GM18498 (cell line): ENCODE results near the gene WDR83.
"Not testable (repeated sequence)": the region's sequence is repeated elsewhere in the genome, so short reads cannot be mapped to it uniquely, and the experiment has no call there.

Experiments used
- ATAC-seq: cut with Tn5 transposase; IDR thresholded peaks from one replicate; pipeline ENCODE4 v1.9.1; 2021; ENCODE audit warnings: mild to moderate bottlenecking, moderate library complexity; ENCODE audit not compliant: unreplicated experiment

WDR83 gene

DNA sequence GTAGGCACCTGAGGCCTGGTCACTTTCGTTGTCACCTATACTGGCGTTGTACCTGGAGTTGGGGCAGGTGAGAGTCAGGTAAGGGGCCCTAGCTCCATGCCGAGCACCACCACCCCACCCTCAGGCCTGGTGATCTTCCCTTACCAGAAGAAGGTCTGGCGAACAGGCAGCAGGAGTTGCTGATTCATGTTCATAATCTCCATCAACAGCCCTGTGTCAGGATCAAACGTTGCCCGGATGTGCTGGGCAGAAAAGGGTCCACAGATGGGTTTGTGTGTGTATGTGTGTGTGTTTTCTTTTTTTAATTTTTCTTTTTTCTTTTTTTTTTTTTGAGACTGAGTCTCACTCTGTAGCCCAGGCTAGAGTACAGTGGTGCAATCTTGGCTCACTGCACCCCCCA lies 14.4 kb upstream of the WDR83 start:
- ATAC-seq: no peak

DNA sequence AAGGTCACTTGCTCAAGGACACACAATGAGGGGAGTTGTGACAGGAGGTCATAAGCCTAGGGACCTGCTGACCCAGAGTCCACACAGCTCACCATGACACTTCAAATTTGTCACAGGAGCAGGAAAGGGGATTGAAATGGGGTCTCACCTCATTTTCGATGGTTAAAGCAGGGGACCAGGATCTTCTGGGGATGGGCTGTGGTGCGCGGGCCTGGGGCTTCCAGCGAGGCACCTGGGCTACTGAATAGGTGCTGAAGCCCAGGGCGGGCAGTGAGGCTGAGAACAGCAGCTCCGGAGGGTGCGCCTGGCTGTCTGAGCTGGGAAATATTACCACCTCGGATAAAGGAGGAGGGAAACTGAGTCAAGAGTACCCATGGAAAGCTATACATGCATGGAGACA lies 11.1 kb upstream of the WDR83 start:
- ATAC-seq: no peak

DNA sequence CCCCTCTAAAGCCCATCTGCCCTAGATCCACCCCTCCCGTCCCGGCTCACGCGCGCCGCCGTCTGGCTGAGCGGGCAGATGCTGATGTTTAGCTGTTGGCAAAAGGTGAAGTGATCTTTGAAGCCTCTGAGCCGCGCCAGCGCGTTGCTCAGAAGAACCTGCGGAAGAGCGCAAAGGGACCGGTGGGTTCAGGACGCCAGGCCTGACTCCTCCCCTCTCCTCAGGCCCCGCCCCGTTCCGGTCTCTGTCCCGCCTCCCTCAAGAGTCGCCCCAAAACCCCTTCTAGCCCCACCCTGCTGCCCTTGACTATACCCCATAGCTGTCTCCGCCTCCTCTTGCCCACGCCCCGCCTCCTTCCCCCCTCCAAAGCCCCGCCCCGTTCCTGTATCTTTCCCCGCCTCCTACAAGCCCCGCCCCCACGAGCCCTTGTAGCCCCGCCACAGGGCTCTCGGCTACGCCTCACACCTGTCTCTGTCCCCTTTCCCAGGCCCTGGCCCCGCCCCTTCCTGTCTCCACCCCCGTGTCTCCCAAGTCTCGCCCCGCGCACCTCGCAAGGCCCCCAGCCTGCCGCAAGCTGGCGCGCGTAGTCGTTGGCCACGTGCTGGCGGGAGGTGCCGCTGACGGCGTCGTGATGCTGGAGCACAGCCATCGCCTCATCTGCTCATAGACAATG lies 9.6 kb upstream of the WDR83 start:
- no peak for ATAC-seq

DNA sequence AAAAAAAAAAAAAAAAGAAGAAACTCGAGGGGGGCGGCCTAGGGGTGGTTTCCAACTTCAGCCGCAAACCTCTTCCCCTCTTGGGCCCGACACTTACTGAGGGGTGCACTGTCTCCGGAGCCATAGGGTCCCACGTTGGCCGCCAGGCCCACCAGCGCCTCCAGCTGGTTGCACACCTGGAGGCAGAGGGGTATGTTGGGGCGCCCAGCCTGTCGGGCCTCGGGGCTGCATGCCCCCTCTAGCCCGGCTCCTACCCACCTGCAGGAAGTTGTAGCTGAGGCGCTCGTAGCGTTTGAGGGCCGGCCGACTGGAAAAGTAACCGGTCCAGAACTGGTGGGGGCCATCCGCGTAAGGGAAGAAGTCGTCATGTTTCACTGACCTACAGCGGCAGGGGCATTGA lies 8.6 kb upstream of the WDR83 start:
- no peak for ATAC-seq

DNA sequence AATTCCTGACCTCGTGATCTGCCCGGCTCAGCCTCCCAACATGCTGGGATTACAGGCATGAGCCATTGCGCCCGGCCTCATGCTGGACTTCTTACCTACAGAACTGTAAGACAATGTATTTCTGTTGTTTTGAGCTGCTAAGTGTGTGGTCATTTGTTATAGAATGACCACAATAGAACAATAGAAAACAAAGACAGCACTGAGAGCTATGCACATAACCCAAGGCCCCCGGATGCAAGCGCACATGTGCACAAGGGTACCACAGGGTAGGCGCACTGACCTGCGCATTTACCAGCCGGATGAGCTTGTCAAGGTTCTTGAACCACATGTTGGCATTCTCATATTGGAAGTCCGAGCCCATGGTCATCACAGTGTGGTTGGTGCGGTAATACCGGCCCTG lies 5.6 kb upstream of the WDR83 start:
- no peak for ATAC-seq

DNA sequence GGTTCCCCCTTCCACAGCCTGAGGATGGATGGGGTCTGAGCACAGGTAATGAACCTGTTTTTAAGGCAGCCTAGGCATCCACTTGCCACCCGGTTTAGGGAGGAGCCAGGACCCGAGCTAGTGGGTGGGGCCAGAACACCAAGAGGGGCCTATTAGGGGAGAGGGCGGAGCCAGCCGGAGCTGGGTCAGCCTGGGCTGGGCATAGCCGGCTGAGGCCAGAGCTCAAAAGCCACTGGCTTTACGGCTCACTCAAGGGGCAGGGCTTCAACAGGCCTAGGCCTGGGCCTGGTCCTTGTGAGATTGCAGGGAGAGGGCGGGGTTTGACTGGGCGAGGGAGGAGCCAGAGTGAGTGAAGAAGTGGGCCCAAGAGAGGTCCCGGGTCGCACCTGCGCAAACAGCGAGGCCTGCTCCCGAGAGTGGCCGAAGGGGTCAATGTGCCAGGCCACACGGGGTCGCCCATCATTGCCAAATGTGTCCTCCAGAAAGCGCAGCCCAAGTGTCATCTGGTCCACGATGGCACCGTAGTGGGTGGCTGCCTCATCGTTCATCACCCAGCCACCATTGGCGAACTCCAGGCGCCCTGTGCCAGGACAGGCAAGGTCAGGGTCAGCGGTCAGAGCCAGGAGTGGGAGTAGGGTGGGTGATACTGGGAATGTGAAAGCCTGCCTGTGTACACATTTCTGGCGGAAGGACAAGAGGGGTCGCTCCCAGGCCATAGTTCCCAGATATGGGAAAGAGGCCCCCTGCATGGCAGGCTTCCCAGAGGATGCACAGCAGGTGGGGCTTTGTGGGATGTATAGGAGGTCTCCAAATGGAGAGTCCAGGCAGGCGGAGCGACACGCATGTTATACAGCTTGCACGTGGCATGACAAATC lies 2.0 kb upstream of the WDR83 start:
- ATAC-seq: no peak

DNA sequence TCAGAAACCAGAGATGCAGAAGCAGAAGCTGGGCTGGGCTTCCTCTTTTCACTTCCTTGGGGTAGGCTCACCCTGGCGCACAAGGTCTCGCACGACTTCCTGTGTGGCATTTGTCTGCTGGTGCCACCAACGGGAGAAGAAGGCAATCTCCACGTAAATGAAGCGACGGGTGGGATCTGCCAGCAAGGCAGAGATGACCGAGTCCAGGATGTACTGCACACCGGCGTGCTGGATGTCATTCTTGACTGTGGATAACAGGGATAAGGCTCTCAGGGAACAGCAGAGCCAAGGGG lies 1.4 kb upstream of the WDR83 start:
- ATAC-seq: peak; percentile 38

DNA sequence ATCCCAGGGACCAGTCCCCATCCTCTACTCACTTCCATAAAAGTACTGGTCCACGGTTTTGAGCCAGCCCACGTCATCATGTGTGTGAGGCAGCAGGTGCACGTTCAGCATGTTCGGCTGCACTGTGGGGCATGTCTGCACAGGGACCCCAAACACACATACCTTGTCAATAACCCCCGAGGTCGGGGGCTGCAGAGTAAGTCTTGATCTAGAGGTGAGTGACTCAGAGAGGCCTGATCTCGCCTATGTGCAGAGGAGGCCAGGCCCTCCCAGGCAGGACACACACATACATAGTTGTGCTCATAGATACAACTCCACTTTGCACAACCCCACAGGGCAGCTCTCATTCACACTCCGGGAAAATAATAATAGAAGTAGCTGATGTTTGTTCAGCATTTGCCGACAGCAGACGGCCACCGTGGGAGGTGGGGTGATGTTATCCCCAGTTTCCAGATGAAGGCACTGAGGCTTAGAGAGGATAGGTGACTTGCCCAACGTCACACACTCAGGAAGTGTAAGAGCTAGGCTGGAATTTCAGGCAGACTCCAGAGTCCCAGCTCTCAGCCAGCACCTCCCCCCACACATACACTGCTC lies 839 bp upstream of the WDR83 start:
- ATAC-seq: no peak

DNA sequence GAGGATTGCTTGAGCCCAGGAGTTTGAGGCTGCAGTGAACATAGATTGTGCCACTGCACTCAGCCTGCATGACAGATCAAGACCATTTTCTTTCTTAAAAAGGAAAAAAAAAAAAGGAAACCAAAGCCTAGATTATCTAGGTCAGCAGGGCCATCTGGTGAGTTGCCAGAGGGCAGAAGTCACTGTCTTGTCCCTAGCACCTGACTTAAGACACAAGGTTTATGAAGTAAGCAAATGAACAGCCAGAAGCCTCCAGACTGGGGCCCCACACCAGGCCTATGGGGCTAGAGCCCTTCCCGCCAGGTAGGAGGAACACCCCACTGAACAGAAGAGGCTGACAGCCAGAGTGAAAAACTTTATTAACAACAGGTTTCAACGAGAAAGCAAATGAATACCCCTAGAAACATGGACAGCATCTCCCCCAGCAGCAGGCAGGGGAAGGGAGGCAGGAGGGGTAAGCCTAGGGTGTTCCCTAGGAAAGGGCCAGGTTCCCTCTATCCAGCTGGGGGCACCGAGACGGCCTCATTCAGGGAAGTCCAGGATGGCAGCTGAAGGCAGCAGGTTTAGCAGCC lies 1.2 kb downstream of the WDR83 start:
- ATAC-seq: no peak

DNA sequence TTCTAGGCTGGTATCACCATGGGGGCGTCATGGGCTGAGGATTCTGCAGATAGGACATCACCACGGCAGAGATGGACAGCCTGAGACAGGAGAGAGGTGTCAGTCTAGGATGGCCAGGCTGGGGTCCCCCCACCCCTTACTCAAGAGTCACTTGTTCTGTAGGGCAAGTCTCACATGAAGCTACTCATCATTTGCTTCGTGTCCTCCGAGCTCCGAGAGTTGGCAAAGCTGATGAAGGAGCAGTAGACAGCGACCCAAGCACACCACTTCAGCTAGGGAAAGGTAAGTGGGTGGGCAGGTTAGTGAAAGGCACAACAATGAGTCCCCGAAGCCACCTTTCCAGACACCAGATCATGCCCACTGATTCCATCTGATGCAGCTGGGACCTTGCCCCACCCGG lies 1.7 kb downstream of the WDR83 start:
- no peak for ATAC-seq

DNA sequence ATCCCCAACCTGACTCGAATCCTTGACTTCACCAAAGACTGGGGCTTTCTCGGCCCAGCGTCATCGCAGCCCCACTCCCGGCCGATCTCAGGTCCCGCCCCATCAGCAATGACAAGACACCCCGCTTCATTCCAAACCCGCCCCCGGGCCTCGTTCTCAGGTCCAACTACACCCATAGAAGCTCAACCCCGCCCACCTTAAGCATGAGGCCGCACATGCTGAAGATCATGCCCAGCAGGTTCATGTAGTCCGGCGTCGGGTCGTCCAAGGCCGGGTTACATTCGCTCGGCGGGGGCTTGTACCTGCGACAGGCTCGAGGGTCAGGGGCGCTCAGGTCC lies 2.3 kb downstream of the WDR83 start:
- peak; percentile 3 for ATAC-seq

DNA sequence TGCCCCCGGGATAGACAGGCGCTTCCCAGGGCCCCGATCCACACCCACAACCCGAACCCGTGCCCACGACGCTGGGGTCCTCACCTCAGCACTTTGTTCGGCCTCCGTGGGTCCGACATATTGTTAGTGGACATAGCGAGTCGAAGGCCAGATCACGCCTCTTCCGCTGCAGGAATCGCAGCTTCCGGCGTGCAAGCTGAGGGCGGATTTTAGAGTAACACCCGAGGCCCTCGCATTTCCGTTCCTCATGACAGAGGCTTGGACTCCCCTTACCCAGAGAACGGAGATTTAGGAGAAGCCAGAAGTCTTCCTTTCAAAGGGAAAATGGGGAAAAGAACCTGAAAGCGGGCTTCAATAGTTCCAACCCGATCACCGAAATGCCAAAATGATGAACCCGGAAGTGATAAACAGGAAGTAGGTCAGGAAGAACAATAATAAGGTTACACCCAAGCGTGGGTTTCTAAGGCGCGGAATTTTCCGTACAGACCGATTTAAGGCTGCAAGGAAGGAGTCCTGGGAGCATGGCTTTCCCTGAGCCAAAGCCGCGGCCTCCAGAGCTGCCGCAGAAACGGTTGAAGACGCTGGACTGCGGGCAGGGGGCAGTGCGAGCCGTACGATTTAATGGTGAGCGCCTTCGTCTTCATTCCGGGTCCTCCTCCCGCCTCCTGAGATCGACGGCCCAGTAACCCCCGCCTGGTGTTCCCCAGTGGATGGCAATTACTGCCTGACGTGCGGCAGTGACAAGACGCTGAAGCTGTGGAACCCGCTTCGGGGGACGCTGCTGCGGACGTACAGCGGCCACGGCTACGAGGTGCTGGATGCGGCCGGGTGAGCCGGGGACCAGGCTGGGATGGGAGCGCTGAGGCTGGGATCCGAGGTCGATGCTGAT lies 2.9 kb downstream of the WDR83 start:
- ATAC-seq: peak; percentile 31

DNA sequence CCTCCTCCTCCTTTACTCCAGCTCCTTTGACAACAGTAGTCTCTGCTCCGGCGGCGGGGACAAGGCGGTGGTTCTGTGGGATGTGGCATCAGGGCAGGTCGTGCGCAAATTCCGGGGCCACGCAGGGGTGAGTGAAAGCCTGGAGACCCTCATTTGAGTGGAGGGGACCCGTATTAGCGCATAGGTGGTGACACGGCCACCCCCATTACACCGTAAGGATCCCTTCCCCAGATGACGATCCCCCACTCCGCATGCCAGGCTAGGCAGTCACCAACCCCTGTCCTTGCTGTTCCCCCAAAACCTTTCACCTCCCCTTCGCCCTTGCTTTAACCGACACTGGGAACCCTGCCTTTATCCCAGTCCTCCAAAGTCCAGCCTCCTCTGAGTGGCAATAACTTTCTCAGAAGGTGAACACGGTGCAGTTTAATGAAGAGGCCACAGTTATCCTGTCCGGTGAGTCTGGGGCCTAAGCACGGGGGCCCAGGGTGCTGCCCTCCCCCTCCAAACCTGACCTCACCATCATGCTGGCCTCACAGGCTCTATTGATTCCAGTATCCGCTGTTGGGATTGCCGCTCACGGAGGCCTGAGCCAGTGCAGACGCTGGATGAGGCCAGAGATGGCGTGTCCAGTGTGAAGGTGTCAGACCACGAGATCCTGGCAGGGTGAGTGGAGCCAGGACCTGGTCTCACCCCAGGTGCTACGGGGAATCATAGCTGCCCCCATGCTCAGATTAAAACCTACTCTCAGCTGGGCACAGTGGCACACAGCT lies 3.7 kb downstream of the WDR83 start:
- no peak for ATAC-seq

DNA sequence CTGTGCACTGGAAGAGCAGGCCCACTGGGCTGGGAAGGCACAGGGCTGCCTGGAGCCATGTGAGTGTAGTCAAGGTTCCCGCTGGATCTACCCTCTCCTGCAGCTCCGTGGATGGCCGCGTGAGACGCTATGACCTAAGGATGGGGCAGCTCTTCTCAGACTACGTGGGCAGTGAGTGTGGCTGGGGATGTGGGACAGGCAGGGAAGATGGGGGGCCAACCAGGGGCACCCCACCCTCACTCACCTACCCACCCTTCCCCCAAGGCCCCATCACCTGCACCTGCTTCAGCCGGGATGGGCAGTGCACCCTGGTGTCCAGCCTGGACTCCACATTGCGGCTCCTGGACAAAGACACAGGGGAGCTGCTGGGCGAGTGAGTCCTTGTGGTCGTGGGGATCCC lies 6.1 kb downstream of the WDR83 start:
- no peak for ATAC-seq

DNA sequence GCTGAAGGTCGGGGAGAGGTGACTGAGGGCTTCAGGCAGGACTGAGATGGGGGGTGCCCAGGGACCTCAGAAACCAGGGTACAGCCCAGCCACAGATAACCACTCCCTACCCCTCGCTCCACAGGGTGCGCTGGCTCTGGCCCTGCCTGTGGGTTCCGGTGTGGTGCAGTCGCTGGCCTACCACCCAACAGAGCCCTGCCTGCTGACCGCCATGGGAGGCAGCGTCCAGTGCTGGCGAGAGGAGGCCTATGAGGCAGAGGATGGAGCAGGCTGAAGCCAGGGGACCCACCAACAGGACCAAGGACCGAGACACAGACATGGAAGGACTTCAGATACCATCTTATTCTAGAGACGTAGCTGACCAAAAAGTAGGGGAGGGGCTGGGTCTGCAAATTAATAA lies 8.8 kb downstream of the WDR83 start:
- no peak for ATAC-seq

DNA sequence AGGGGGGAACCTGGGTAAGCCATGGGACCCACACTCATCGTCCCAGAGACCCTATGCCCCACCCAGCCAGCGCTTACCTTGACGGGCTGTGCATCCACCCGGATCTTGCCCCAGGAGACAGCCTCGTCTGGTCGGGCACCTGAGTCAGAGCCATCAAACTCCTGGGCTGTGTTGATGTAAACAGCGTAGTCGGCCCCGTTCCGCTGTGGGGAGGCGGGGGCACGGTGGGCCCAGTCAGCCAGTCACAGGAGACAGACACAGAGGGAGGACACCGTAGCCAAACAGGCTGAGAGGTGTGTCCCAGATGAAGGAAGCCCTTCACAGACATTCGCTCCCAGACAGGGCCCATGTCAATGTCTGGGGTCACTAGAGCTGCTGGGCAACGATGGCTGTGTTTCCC lies 9.3 kb downstream of the WDR83 start:
- ATAC-seq: no peak

DNA sequence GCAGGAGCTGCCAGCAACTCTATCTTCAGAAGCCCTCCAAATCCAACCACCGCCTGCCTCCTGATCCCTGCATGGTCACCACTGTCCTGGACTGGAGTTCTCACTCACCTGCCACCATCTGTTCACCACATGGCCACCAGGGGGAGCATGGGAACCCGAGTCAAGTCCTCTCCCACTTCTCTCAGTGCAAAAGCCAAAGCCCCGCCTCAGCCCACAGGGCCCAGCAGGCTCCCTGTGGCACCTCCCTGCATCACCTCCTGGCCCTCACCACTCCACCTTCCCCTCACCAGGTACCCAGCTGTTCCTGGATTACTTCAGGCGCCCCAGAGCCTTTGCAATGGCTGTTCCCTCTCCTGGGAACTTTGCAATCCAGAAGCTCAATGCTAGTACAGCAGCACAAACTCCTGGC lies 9.8 kb downstream of the WDR83 start:
- no peak for ATAC-seq

DNA sequence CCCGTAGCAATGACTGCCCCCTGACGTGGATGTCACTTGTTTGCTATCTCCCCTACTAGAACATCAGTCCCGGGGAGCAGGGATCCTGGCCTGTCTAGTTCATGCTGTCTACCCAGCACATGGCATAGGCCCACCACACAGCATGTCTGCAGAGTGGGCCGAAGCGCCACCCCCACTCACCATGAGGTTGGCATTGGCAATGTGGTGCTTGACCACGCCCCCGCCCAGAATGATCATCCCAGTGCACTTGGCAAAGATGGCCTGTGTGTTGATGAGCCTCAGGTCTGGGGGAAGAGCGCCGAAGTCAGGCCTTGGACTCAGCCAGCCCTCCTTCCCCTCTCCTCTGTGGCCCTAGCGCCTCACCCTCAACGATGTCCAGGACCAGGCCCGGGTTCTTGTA lies 10.3 kb downstream of the WDR83 start:
- no peak for ATAC-seq

DNA sequence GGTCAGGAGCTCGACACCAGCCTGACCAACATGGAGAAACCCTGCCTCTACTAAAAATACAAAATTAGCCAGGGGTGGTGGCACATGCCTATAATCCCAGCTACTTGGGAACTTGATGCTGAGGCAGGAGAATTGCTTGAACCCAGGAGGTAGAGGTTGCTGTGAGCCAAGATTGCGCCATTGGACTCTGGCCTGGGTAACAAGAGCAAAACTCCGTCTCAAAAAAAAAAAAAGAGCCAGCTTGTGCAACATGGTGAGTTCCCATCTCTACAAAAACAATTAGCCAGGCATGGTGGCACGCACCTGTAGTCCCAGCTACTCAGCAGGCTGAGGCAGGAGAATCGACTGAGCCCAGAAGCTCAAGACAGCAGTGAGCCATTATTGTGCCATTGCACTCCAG lies 11.4 kb downstream of the WDR83 start:
- not testable (repeated sequence) for ATAC-seq

DNA sequence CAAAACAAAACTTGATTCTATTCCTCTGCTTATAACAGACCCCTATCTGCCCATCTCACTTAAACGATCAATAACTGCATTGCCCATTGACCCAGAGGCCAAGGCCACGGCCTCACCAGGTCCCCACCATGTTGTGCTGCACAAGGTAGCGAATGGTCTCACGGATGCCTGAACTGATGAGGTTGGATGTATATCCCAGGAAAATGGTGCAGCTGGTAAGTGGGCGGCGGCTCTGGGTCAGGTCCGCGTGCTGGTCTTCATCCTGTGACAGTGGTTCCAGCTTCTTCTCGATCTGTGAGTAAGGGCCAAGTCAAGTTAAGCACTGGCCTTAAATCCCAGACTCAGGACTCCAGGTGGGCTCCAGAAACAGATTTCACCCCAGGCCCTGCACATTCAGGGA lies 13.4 kb downstream of the WDR83 start:
- no peak for ATAC-seq
